ENCODE measurements around the gene SLC7A5.

SLC7A5 gene

GRCh38 chr16:87847785-87848675 lies 21.3 kb downstream of the SLC7A5 start:
- Histone ChIP-seq H3K4me1 (ENCODE audit: insufficient read depth, low read length) (peaks cover 12% of the 10 kb centered on the region), H3K4me3 (ENCODE audit: low read length) (no peak overlapping the region), H3K9me3 (ENCODE audit: insufficient read depth, low read depth, low read length) (no peaks in the 10 kb centered on the region), H3K36me3 (ENCODE audit: insufficient read depth, low read length) (peaks cover 49% of the 10 kb centered on the region), H3K27ac (ENCODE audit: low read depth, low read length) (no peak overlapping the region), H3K27me3 (ENCODE audit: insufficient read depth, low read length) (no peaks in the 10 kb centered on the region), H3K9ac (ENCODE audit: low read depth, low read length) (no peak overlapping the region)
- 91% methylated on average over 28 of the region's 28 CpGs for WGBS

DNA sequence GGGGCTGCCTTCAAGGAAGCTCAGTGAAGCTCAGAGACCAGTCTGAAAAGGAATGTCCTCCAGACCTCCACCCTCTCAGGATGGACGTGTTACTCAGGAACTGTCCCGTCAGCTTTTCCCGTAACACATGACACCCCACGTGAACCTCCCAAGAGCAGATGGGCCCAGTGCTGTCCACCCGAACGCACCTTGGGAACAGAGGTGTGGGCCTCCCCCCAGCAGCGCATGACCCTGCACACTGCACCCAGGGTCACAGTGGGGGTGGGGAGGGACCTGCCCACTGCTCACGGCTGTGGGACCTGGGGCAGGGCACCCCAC lies 21.9 kb downstream of the SLC7A5 start:
- Histone ChIP-seq H3K4me1 (ENCODE audit: insufficient read depth, low read length) (peaks cover 6% of the 10 kb centered on the region; the same call in 1 of the 2 replicates), H3K4me3 (ENCODE audit: low read length) (no peak overlapping the region), H3K27ac (ENCODE audit: low read depth, low read length) (no peak overlapping the region), H3K9me3 (ENCODE audit: insufficient read depth, low read depth, low read length) (no peaks in the 10 kb centered on the region), H3K27me3 (ENCODE audit: insufficient read depth, low read length) (no peaks in the 10 kb centered on the region), H3K9ac (ENCODE audit: low read depth, low read length) (no peak overlapping the region), H3K36me3 (ENCODE audit: insufficient read depth, low read length) (peaks cover 52% of the 10 kb centered on the region)
- WGBS = 93% methylated on average over 8 of the region's 8 CpGs

GRCh38 chr16:87846705-87847466 lies 22.4 kb downstream of the SLC7A5 start:
- H3K27ac ChIP-seq (ENCODE audit: low read depth, low read length) = no peak overlapping the region
- WGBS = 95% methylated on average over 25 of the region's 25 CpGs
- H3K27me3 ChIP-seq (ENCODE audit: insufficient read depth, low read length) = no peaks in the 10 kb centered on the region
- peaks cover 54% of the 10 kb centered on the region for H3K36me3 ChIP-seq (ENCODE audit: insufficient read depth, low read length)
- H3K9ac ChIP-seq (ENCODE audit: low read depth, low read length) = no peak overlapping the region
- H3K9me3 ChIP-seq (ENCODE audit: insufficient read depth, low read depth, low read length) = no peaks in the 10 kb centered on the region
- peaks cover 1% of the 10 kb centered on the region; the same call in 1 of the 2 replicates for H3K4me1 ChIP-seq (ENCODE audit: insufficient read depth, low read length)
- H3K4me3 ChIP-seq (ENCODE audit: low read length) = no peak overlapping the region

DNA sequence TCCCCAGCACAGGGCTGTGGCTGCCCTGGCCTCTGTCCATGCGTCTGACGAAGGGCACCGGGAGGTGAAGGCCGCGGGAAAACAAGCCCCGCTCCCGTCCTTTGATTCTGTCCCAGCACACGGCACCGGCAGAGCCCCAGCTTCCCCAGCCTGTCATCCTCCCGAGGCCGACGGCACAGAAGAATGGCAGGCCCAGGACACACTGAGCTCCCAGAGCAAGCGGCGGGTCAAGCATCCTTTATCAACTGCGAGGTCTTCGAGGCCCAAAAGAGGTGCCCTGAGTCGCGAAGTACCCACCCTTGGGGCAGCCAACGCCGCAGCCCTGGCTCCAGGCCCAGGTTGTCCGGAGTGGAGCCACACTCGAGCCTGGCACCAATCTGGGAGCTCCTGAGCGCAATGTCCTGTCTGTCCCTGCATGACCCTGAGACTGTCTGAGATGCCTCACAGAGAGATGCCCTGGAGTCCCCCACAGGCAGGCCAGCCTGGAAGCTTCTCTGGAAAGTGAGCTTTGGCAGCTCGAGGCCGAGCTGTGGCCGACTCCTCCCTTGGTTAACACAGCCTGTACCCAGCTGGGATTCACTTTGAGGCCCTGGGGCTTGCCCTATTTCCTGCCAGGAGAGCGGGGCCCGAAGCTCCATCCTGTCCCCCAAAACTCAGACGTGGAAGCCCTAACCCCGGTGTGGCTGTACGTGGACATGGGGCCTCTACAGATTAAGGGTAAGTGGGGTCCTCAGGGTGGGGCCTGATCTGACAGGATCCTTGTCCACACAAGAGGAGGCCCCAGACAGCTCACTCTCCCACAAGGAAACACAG lies 23.3 kb downstream of the SLC7A5 start:
- Histone ChIP-seq H3K4me3 (ENCODE audit: low read length) (no peak overlapping the region), H3K9ac (ENCODE audit: low read depth, low read length) (no peak overlapping the region), H3K36me3 (ENCODE audit: insufficient read depth, low read length) (peaks cover 58% of the 10 kb centered on the region), H3K27me3 (ENCODE audit: insufficient read depth, low read length) (no peaks in the 10 kb centered on the region), H3K27ac (ENCODE audit: low read depth, low read length) (no peak overlapping the region), H3K9me3 (ENCODE audit: insufficient read depth, low read depth, low read length) (no peaks in the 10 kb centered on the region), H3K4me1 (ENCODE audit: insufficient read depth, low read length) (no peaks in the 10 kb centered on the region)
- 94% methylated on average over 31 of the region's 31 CpGs for WGBS

- no peak overlapping the region for H3K4me3 ChIP-seq (ENCODE audit: low read length)
- H3K9me3 ChIP-seq (ENCODE audit: insufficient read depth, low read depth, low read length) = no peaks in the 10 kb centered on the region
- WGBS = 93% methylated on average over 13 of the region's 13 CpGs
- no peak overlapping the region for H3K27ac ChIP-seq (ENCODE audit: low read depth, low read length)
- H3K4me1 ChIP-seq (ENCODE audit: insufficient read depth, low read length) = no peaks in the 10 kb centered on the region
- no peak overlapping the region for H3K9ac ChIP-seq (ENCODE audit: low read depth, low read length)
- peaks cover 58% of the 10 kb centered on the region for H3K36me3 ChIP-seq (ENCODE audit: insufficient read depth, low read length)
- H3K27me3 ChIP-seq (ENCODE audit: insufficient read depth, low read length) = no peaks in the 10 kb centered on the region
Observed at GRCh38 chr16:87845213-87845612, 24.1 kb downstream of the SLC7A5 start.

DNA sequence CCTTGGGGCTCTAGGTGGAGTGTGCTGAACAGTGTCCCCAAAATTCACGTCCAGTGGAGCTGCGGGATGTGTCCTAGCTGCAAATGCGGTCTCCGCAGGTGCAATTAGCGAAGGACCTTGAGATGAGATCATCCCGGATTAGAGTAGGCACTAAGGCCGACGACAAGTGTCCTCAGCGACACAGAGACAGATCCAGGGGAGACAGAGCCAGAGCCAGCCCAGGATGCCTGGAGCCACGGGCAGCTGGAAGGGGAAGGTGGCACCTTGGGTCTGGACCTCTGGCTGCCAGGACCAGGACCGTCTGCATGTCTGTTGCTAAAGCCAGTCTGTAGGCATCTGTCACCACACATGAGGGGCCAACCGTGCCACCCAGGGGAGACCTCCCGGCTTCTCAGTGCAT lies 24.5 kb downstream of the SLC7A5 start:
- Histone ChIP-seq H3K4me1 (ENCODE audit: insufficient read depth, low read length) (no peaks in the 10 kb centered on the region), H3K27me3 (ENCODE audit: insufficient read depth, low read length) (no peaks in the 10 kb centered on the region), H3K9me3 (ENCODE audit: insufficient read depth, low read depth, low read length) (no peaks in the 10 kb centered on the region), H3K9ac (ENCODE audit: low read depth, low read length) (no peak overlapping the region), H3K36me3 (ENCODE audit: insufficient read depth, low read length) (peaks cover 59% of the 10 kb centered on the region), H3K4me3 (ENCODE audit: low read length) (no peak overlapping the region), H3K27ac (ENCODE audit: low read depth, low read length) (no peak overlapping the region)
- 91% methylated on average over 13 of the region's 13 CpGs for WGBS

DNA sequence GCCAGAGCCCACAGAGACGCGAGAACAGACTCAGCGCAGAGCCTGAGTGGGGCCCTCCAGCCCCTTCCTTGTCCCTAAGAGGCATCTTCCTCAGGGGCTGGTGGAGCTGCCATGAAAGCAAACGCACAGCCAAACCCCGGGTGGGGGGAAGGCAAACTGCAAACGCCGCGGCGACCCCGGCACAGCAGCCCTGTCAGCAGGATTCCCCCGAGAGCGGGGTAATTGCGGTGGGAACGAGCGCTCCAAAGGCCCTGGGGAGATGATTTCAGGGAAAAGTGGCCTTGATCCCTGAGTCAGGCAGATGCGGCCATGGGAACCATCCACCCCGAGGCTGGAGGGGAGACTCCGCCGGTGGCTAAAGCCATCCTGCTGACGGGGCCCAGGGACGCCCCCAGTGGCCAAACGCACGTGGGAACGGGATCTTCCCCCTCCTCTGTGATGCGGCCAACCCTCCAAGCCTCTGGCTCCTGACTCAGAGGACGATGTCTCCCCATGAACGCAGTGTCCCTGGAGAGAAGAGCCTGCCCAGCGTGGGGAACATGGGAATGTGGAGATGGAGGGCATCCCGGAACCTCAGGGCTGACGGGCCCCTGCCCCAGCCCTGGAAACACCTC lies 25.1 kb downstream of the SLC7A5 start:
- H3K9ac ChIP-seq (ENCODE audit: low read depth, low read length) = no peak overlapping the region
- WGBS = 82% methylated on average over 30 of the region's 30 CpGs
- no peak overlapping the region for H3K27ac ChIP-seq (ENCODE audit: low read depth, low read length)
- no peak overlapping the region for H3K4me3 ChIP-seq (ENCODE audit: low read length)
- no peaks in the 10 kb centered on the region for H3K4me1 ChIP-seq (ENCODE audit: insufficient read depth, low read length)
- H3K27me3 ChIP-seq (ENCODE audit: insufficient read depth, low read length) = no peaks in the 10 kb centered on the region
- H3K36me3 ChIP-seq (ENCODE audit: insufficient read depth, low read length) = peaks cover 59% of the 10 kb centered on the region
- H3K9me3 ChIP-seq (ENCODE audit: insufficient read depth, low read depth, low read length) = no peaks in the 10 kb centered on the region

DNA sequence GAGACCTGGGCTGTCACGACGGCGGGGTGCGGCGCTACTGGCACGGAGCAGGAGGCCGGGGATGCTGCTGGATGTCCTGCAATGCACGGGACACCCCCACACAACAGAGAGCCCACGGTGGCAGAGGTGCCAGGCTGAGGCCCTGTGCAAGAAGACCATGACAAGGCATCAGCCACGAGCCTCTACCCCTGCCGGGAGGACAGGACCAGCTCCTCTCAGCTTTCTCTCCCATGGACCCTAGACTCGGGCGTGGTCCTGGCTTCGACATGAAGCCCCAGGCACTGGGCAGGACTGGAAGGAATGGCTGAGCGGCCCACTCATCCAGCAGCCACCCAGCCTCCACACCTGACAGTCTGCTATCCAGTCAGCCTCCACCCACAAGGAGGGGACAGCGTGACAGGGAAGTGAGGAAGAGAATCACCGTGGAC lies 25.6 kb downstream of the SLC7A5 start:
- peaks cover 59% of the 10 kb centered on the region for H3K36me3 ChIP-seq (ENCODE audit: insufficient read depth, low read length)
- WGBS = 92% methylated on average over 17 of the region's 17 CpGs
- H3K4me1 ChIP-seq (ENCODE audit: insufficient read depth, low read length) = no peaks in the 10 kb centered on the region
- H3K27me3 ChIP-seq (ENCODE audit: insufficient read depth, low read length) = no peaks in the 10 kb centered on the region
- no peaks in the 10 kb centered on the region for H3K9me3 ChIP-seq (ENCODE audit: insufficient read depth, low read depth, low read length)
- H3K27ac ChIP-seq (ENCODE audit: low read depth, low read length) = no peak overlapping the region
- no peak overlapping the region for H3K9ac ChIP-seq (ENCODE audit: low read depth, low read length)
- H3K4me3 ChIP-seq (ENCODE audit: low read length) = no peak overlapping the region

DNA sequence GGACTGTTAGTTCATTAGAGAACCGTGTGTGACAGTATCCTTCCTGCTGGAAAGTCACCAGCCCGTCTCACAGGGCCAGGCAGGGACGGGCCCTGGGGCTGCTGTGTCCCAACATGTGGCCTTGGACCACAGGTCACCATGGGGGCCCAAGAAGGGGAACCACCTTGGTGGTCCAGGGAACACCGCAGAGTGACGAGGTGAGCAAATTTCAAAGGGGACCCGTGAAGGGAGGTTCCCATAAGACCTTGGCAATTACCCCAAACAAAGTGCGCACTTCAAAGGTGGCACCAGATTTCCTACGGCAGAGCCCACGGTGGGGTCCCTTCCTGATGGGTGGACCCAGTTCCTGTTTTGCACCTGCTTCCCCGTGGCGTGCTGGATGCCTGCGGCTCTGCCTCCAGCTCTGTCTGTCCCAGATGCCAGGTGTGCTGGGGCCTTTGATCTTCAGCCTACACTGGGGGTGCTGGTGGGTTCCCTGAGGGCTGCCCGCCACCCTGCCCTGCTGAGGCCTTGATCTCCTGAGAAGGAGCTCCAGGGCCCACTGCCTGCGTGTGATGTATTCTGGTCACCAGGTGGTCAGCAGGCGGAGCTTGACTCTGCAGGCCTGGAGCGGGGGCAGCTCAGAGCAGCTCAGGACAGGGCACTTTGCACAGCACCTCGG lies 27.0 kb downstream of the SLC7A5 start:
- 93% methylated on average over 17 of the region's 17 CpGs for WGBS
- H3K4me1 ChIP-seq (ENCODE audit: insufficient read depth, low read length) = no peaks in the 10 kb centered on the region
- H3K9me3 ChIP-seq (ENCODE audit: insufficient read depth, low read depth, low read length) = no peaks in the 10 kb centered on the region
- no peak overlapping the region for H3K9ac ChIP-seq (ENCODE audit: low read depth, low read length)
- H3K36me3 ChIP-seq (ENCODE audit: insufficient read depth, low read length) = peaks cover 61% of the 10 kb centered on the region
- H3K27me3 ChIP-seq (ENCODE audit: insufficient read depth, low read length) = no peaks in the 10 kb centered on the region
- H3K27ac ChIP-seq (ENCODE audit: low read depth, low read length) = no peak overlapping the region
- no peak overlapping the region for H3K4me3 ChIP-seq (ENCODE audit: low read length)

GRCh38 chr16:87841340-87842208 lies 27.7 kb downstream of the SLC7A5 start:
- H3K36me3 ChIP-seq (ENCODE audit: insufficient read depth, low read length) = peaks cover 68% of the 10 kb centered on the region
- no peaks in the 10 kb centered on the region for H3K9me3 ChIP-seq (ENCODE audit: insufficient read depth, low read depth, low read length)
- 95% methylated on average over 22 of the region's 22 CpGs for WGBS
- H3K4me3 ChIP-seq (ENCODE audit: low read length) = no peak overlapping the region
- no peaks in the 10 kb centered on the region for H3K27me3 ChIP-seq (ENCODE audit: insufficient read depth, low read length)
- H3K27ac ChIP-seq (ENCODE audit: low read depth, low read length) = no peak overlapping the region
- no peaks in the 10 kb centered on the region for H3K4me1 ChIP-seq (ENCODE audit: insufficient read depth, low read length)
- H3K9ac ChIP-seq (ENCODE audit: low read depth, low read length) = no peak overlapping the region
